Measurements from ENCODE around the gene GPHN.

GPHN gene

GRCh38 chr14:66992776-66993175 lies 484.8 kb downstream of the GPHN start:
- Histone ChIP-seq H3K9me3 (ENCODE audit: control insufficient read depth in 2 of 2, low read length in 2 of 2) (no peaks in the 10 kb centered on the region), H3K4me1 (ENCODE audit: control insufficient read depth in 2 of 2, insufficient read depth in 2 of 2, low read length in 2 of 2) (no peaks in the 10 kb centered on the region), H3K27ac (ENCODE audit: low read depth in 2 of 2, low read length in 2 of 2) (no peak overlapping the region), H3K9ac (ENCODE audit: low read depth in 1 of 2, low read length in 2 of 2) (no peak overlapping the region), H3K27me3 (ENCODE audit: control insufficient read depth in 2 of 2, insufficient read depth in 2 of 2, low read length in 2 of 2) (no peaks in the 10 kb centered on the region), H3K4me3 (ENCODE audit: low read length in 2 of 2) (no peak overlapping the region), H3K36me3 (ENCODE audit: control insufficient read depth in 2 of 2, insufficient read depth in 2 of 2, low read length in 2 of 2) (no peaks in the 10 kb centered on the region)

GRCh38 chr14:66993512-66993911 lies 485.6 kb downstream of the GPHN start:
- Histone ChIP-seq H3K27ac (ENCODE audit: low read depth in 2 of 2, low read length in 2 of 2) (no peak overlapping the region), H3K9me3 (ENCODE audit: control insufficient read depth in 2 of 2, low read length in 2 of 2) (no peaks in the 10 kb centered on the region), H3K36me3 (ENCODE audit: control insufficient read depth in 2 of 2, insufficient read depth in 2 of 2, low read length in 2 of 2) (no peaks in the 10 kb centered on the region), H3K9ac (ENCODE audit: low read depth in 1 of 2, low read length in 2 of 2) (no peak overlapping the region), H3K27me3 (ENCODE audit: control insufficient read depth in 2 of 2, insufficient read depth in 2 of 2, low read length in 2 of 2) (no peaks in the 10 kb centered on the region), H3K4me1 (ENCODE audit: control insufficient read depth in 2 of 2, insufficient read depth in 2 of 2, low read length in 2 of 2) (no peaks in the 10 kb centered on the region), H3K4me3 (ENCODE audit: low read length in 2 of 2) (no peak overlapping the region)

GRCh38 chr14:66998013-66998412 lies 490.1 kb downstream of the GPHN start:
- no peak overlapping the region for H3K27ac ChIP-seq (ENCODE audit: low read depth in 2 of 2, low read length in 2 of 2)
- H3K36me3 ChIP-seq (ENCODE audit: control insufficient read depth in 2 of 2, insufficient read depth in 2 of 2, low read length in 2 of 2) = no peaks in the 10 kb centered on the region
- H3K9ac ChIP-seq (ENCODE audit: low read depth in 1 of 2, low read length in 2 of 2) = no peak overlapping the region

GRCh38 chr14:66999978-67000377 lies 492.0 kb downstream of the GPHN start:
- Histone ChIP-seq H3K9me3 (ENCODE audit: control insufficient read depth in 2 of 2, low read length in 2 of 2) (no peaks in the 10 kb centered on the region), H3K27ac (ENCODE audit: low read depth in 2 of 2, low read length in 2 of 2) (no peak overlapping the region), H3K4me3 (ENCODE audit: low read length in 2 of 2) (no peak overlapping the region), H3K4me1 (ENCODE audit: control insufficient read depth in 2 of 2, insufficient read depth in 2 of 2, low read length in 2 of 2) (no peaks in the 10 kb centered on the region), H3K36me3 (ENCODE audit: control insufficient read depth in 2 of 2, insufficient read depth in 2 of 2, low read length in 2 of 2) (no peaks in the 10 kb centered on the region), H3K9ac (ENCODE audit: low read depth in 1 of 2, low read length in 2 of 2) (no peak overlapping the region), H3K27me3 (ENCODE audit: control insufficient read depth in 2 of 2, insufficient read depth in 2 of 2, low read length in 2 of 2) (no peaks in the 10 kb centered on the region)

More at GRCh38 chr14:66998013-66998412, 490.1 kb downstream of the GPHN start:
- no peaks in the 10 kb centered on the region for H3K27me3 ChIP-seq (ENCODE audit: control insufficient read depth in 2 of 2, insufficient read depth in 2 of 2, low read length in 2 of 2)
- no peaks in the 10 kb centered on the region for H3K9me3 ChIP-seq (ENCODE audit: control insufficient read depth in 2 of 2, low read length in 2 of 2)
- no peak overlapping the region for H3K4me3 ChIP-seq (ENCODE audit: low read length in 2 of 2)
- H3K4me1 ChIP-seq (ENCODE audit: control insufficient read depth in 2 of 2, insufficient read depth in 2 of 2, low read length in 2 of 2) = no peaks in the 10 kb centered on the region

- no peaks in the 10 kb centered on the region for H3K9me3 ChIP-seq (ENCODE audit: control insufficient read depth in 2 of 2, low read length in 2 of 2)
- H3K4me3 ChIP-seq (ENCODE audit: low read length in 2 of 2) = no peak overlapping the region
- H3K27ac ChIP-seq (ENCODE audit: low read depth in 2 of 2, low read length in 2 of 2) = no peak overlapping the region
- H3K27me3 ChIP-seq (ENCODE audit: control insufficient read depth in 2 of 2, insufficient read depth in 2 of 2, low read length in 2 of 2) = no peaks in the 10 kb centered on the region
- no peak overlapping the region for H3K9ac ChIP-seq (ENCODE audit: low read depth in 1 of 2, low read length in 2 of 2)
- H3K36me3 ChIP-seq (ENCODE audit: control insufficient read depth in 2 of 2, insufficient read depth in 2 of 2, low read length in 2 of 2) = no peaks in the 10 kb centered on the region
- no peaks in the 10 kb centered on the region for H3K4me1 ChIP-seq (ENCODE audit: control insufficient read depth in 2 of 2, insufficient read depth in 2 of 2, low read length in 2 of 2)
These were observed 495.2 kb downstream of the GPHN start for GRCh38 chr14:67002994-67003753.

GRCh38 chr14:67004521-67004920 lies 496.6 kb downstream of the GPHN start:
- Histone ChIP-seq H3K36me3 (ENCODE audit: control insufficient read depth in 2 of 2, insufficient read depth in 2 of 2, low read length in 2 of 2) (no peaks in the 10 kb centered on the region), H3K27me3 (ENCODE audit: control insufficient read depth in 2 of 2, insufficient read depth in 2 of 2, low read length in 2 of 2) (no peaks in the 10 kb centered on the region), H3K4me3 (ENCODE audit: low read length in 2 of 2) (no peak overlapping the region), H3K4me1 (ENCODE audit: control insufficient read depth in 2 of 2, insufficient read depth in 2 of 2, low read length in 2 of 2) (no peaks in the 10 kb centered on the region), H3K9me3 (ENCODE audit: control insufficient read depth in 2 of 2, low read length in 2 of 2) (no peaks in the 10 kb centered on the region), H3K9ac (ENCODE audit: low read depth in 1 of 2, low read length in 2 of 2) (no peak overlapping the region), H3K27ac (ENCODE audit: low read depth in 2 of 2, low read length in 2 of 2) (no peak overlapping the region)

- Histone ChIP-seq H3K27me3 (ENCODE audit: control insufficient read depth in 2 of 2, insufficient read depth in 2 of 2, low read length in 2 of 2) (no peaks in the 10 kb centered on the region), H3K9me3 (ENCODE audit: control insufficient read depth in 2 of 2, low read length in 2 of 2) (no peaks in the 10 kb centered on the region), H3K9ac (ENCODE audit: low read depth in 1 of 2, low read length in 2 of 2) (no peak overlapping the region), H3K27ac (ENCODE audit: low read depth in 2 of 2, low read length in 2 of 2) (no peak overlapping the region), H3K4me3 (ENCODE audit: low read length in 2 of 2) (no peak overlapping the region), H3K4me1 (ENCODE audit: control insufficient read depth in 2 of 2, insufficient read depth in 2 of 2, low read length in 2 of 2) (no peaks in the 10 kb centered on the region), H3K36me3 (ENCODE audit: control insufficient read depth in 2 of 2, insufficient read depth in 2 of 2, low read length in 2 of 2) (no peaks in the 10 kb centered on the region)
These were observed 502.7 kb downstream of the GPHN start for GRCh38 chr14:67010602-67011001.

- Histone ChIP-seq H3K27ac (ENCODE audit: low read depth in 2 of 2, low read length in 2 of 2) (no peak overlapping the region), H3K27me3 (ENCODE audit: control insufficient read depth in 2 of 2, insufficient read depth in 2 of 2, low read length in 2 of 2) (no peaks in the 10 kb centered on the region)
These were observed 508.9 kb downstream of the GPHN start for GRCh38 chr14:67016856-67017255.

GRCh38 chr14:67018720-67019119 lies 510.8 kb downstream of the GPHN start:
- Histone ChIP-seq H3K4me1 (ENCODE audit: control insufficient read depth in 2 of 2, insufficient read depth in 2 of 2, low read length in 2 of 2) (no peaks in the 10 kb centered on the region), H3K9me3 (ENCODE audit: control insufficient read depth in 2 of 2, low read length in 2 of 2) (no peaks in the 10 kb centered on the region), H3K9ac (ENCODE audit: low read depth in 1 of 2, low read length in 2 of 2) (no peak overlapping the region), H3K4me3 (ENCODE audit: low read length in 2 of 2) (no peak overlapping the region), H3K36me3 (ENCODE audit: control insufficient read depth in 2 of 2, insufficient read depth in 2 of 2, low read length in 2 of 2) (no peaks in the 10 kb centered on the region), H3K27me3 (ENCODE audit: control insufficient read depth in 2 of 2, insufficient read depth in 2 of 2, low read length in 2 of 2) (no peaks in the 10 kb centered on the region), H3K27ac (ENCODE audit: low read depth in 2 of 2, low read length in 2 of 2) (no peak overlapping the region)

More at GRCh38 chr14:67016856-67017255, 508.9 kb downstream of the GPHN start:
- no peak overlapping the region for H3K4me3 ChIP-seq (ENCODE audit: low read length in 2 of 2)
- H3K9me3 ChIP-seq (ENCODE audit: control insufficient read depth in 2 of 2, low read length in 2 of 2) = no peaks in the 10 kb centered on the region
- no peak overlapping the region for H3K9ac ChIP-seq (ENCODE audit: low read depth in 1 of 2, low read length in 2 of 2)
- no peaks in the 10 kb centered on the region for H3K36me3 ChIP-seq (ENCODE audit: control insufficient read depth in 2 of 2, insufficient read depth in 2 of 2, low read length in 2 of 2)
- no peaks in the 10 kb centered on the region for H3K4me1 ChIP-seq (ENCODE audit: control insufficient read depth in 2 of 2, insufficient read depth in 2 of 2, low read length in 2 of 2)

GRCh38 chr14:67019796-67020195 lies 511.8 kb downstream of the GPHN start:
- Histone ChIP-seq H3K36me3 (ENCODE audit: control insufficient read depth in 2 of 2, insufficient read depth in 2 of 2, low read length in 2 of 2) (peaks cover 2 to 4% of the 10 kb centered on the region in 2 donors), H3K9me3 (ENCODE audit: control insufficient read depth in 2 of 2, low read length in 2 of 2) (no peaks in the 10 kb centered on the region), H3K9ac (ENCODE audit: low read depth in 1 of 2, low read length in 2 of 2) (no peak overlapping the region), H3K4me3 (ENCODE audit: low read length in 2 of 2) (no peak overlapping the region), H3K27me3 (ENCODE audit: control insufficient read depth in 2 of 2, insufficient read depth in 2 of 2, low read length in 2 of 2) (no peaks in the 10 kb centered on the region), H3K27ac (ENCODE audit: low read depth in 2 of 2, low read length in 2 of 2) (no peak overlapping the region), H3K4me1 (ENCODE audit: control insufficient read depth in 2 of 2, insufficient read depth in 2 of 2, low read length in 2 of 2) (no peaks in the 10 kb centered on the region)

Data from mucosa of rectum (tissue), 2 donors.